Epithelial cell of esophagus (primary cell): ENCODE results near the gene MAP3K15.

Source experiments
- DNase-seq: peaks from one replicate; pipeline ENCODE4 v3.0.0; 2010; ENCODE audit warnings: low read depth
- H3K4me3 ChIP-seq: 2 replicates; pipeline ENCODE4 v1.5.1; 2011; ENCODE audit warnings: mild to moderate bottlenecking, low read length, control low read depth
- CTCF ChIP-seq: IDR thresholded peaks from 2 replicates; pipeline ENCODE4 v1.5.1; 2011; ENCODE audit warnings: low read depth, mild to moderate bottlenecking, low read length, control low read depth, inconsistent platforms; ENCODE audit not compliant: insufficient read depth; ENCODE audit errors: missing control alignments

Gene MAP3K15

GRCh38 chrX:19555683-19556082 is 40.4 kb upstream of the MAP3K15 start:
- no peak overlapping the region for H3K4me3 ChIP-seq
- no peak for DNase-seq
- TF ChIP-seq CTCF: no peak

- DNase-seq: no peak
- H3K4me3 ChIP-seq: no peak overlapping the region
- TF ChIP-seq CTCF: no peak
Observed at GRCh38 chrX:19555236-19555635, 39.9 kb upstream of the MAP3K15 start.

- peak; percentile 58 for DNase-seq
- no peak overlapping the region for H3K4me3 ChIP-seq
- no peak for TF ChIP-seq CTCF
Observed at GRCh38 chrX:19554786-19555185, 39.5 kb upstream of the MAP3K15 start.

GRCh38 chrX:19552793-19553192 is 37.5 kb upstream of the MAP3K15 start:
- TF ChIP-seq CTCF: no peak
- DNase-seq: no peak
- no peak overlapping the region for H3K4me3 ChIP-seq

- H3K4me3 ChIP-seq: no peak overlapping the region
- DNase-seq: no peak
- no peak for TF ChIP-seq CTCF
Observed at GRCh38 chrX:19549838-19550237, 34.5 kb upstream of the MAP3K15 start.

GRCh38 chrX:19548934-19549333 is 33.6 kb upstream of the MAP3K15 start:
- TF ChIP-seq CTCF: no peak
- no peak for DNase-seq
- H3K4me3 ChIP-seq: no peak overlapping the region

- no peak for TF ChIP-seq CTCF
- no peak overlapping the region for H3K4me3 ChIP-seq
- no peak for DNase-seq
Observed at GRCh38 chrX:19548279-19548678, 33.0 kb upstream of the MAP3K15 start.
